PFSK-1 (cell line): ENCODE data around the gene METTL26.

Experiments
- SIN3A ChIP-seq: IDR thresholded peaks from 2 replicates; pipeline ENCODE4 v1.6.1; 2012; ENCODE audit warnings: mild to moderate bottlenecking, low read length, moderate library complexity, borderline replicate concordance; ENCODE audit not compliant: insufficient read depth
- TAF1 ChIP-seq: IDR thresholded peaks from 2 replicates; pipeline ENCODE4 v1.6.1; 2012; ENCODE audit warnings: low read length, control low read depth, borderline replicate concordance; ENCODE audit not compliant: insufficient read depth

GRCh38 chr16:674968-675883, 39.1 kb upstream of the METTL26 start, which contains the start of gene RHBDL1:
- TF ChIP-seq TAF1 (no peak), SIN3A (no peak)
